Hematopoietic multipotent progenitor cell treated with erythropoietin and hydrocortisone succinate and interleukin-3 and kit ligand, for 15 days (in vitro differentiated cells): ENCODE data around the gene DPP4.

Source experiments
- DNase-seq: peaks from one replicate; pipeline ENCODE4 v3.0.0-alpha.2; 2015; ENCODE audit warnings: low spot score

Gene DPP4

GRCh38 chr2:162073888-162074631 lies at the start of gene DPP4:
Gene DPP4, minus strand, starts transcription at chr2:162074215. Its CDS starts 234 bp downstream, at chr2:162073981.
- DNase-seq = no peak

- DNase-seq = no peak
Observed at GRCh38 chr2:162118166-162119031, 44.4 kb upstream of the DPP4 start.

GRCh38 chr2:162116352-162116751 lies 42.3 kb upstream of the DPP4 start:
- no peak for DNase-seq

GRCh38 chr2:162115076-162115475 lies 41.1 kb upstream of the DPP4 start:
- DNase-seq = no peak

GRCh38 chr2:162114271-162114670 lies 40.3 kb upstream of the DPP4 start:
- no peak for DNase-seq

- DNase-seq = no peak
Observed at GRCh38 chr2:162113776-162114168, 39.8 kb upstream of the DPP4 start.

GRCh38 chr2:162113088-162113775 lies 39.2 kb upstream of the DPP4 start:
- no peak for DNase-seq

- no peak for DNase-seq
Observed at GRCh38 chr2:162111958-162112850, 38.2 kb upstream of the DPP4 start.

GRCh38 chr2:162107361-162107901 lies 33.4 kb upstream of the DPP4 start:
- no peak for DNase-seq

GRCh38 chr2:162106746-162107145 lies 32.7 kb upstream of the DPP4 start:
- no peak for DNase-seq

GRCh38 chr2:162106146-162106551 lies 32.1 kb upstream of the DPP4 start:
- no peak for DNase-seq

GRCh38 chr2:162103443-162104009 lies 29.5 kb upstream of the DPP4 start:
- no peak for DNase-seq

- no peak for DNase-seq
Observed at GRCh38 chr2:162100579-162100978, 26.6 kb upstream of the DPP4 start.

- DNase-seq = no peak
Observed at GRCh38 chr2:162099836-162100235, 25.8 kb upstream of the DPP4 start.

- DNase-seq = no peak
Observed at GRCh38 chr2:162092658-162093556, 18.9 kb upstream of the DPP4 start.

GRCh38 chr2:162092008-162092390 lies 18.0 kb upstream of the DPP4 start:
- DNase-seq = no peak

- DNase-seq = no peak
Observed at GRCh38 chr2:162091325-162092007, 17.5 kb upstream of the DPP4 start.

GRCh38 chr2:162090109-162090508 lies 16.1 kb upstream of the DPP4 start:
- DNase-seq = no peak

- no peak for DNase-seq
Observed at GRCh38 chr2:162086904-162087303, 12.9 kb upstream of the DPP4 start.
